Chondrocyte (in vitro differentiated cells): ENCODE data around the gene C4orf54. TPM values are rescaled to one million over a fixed set of nuclear protein-coding genes. Genes with fewer than 3 reads are reported as not detected.

ENCODE experiments used
- DNase-seq: peaks from one replicate; pipeline ENCODE4 v3.0.0; 2021; ENCODE audit warnings: mixed read lengths, low spot score
- H3K27ac Mint-ChIP-seq: one replicate; pipeline ENCODE4 v1.8.0; 2021; ENCODE audit warnings: mild to moderate bottlenecking, moderate library complexity, mixed read lengths; ENCODE audit not compliant: unreplicated experiment
- H3K27me3 Mint-ChIP-seq: 2 replicates; pipeline ENCODE4 v1.8.0; 2021; ENCODE audit warnings: low read depth, mixed read lengths
- H3K36me3 Mint-ChIP-seq: 2 replicates; pipeline ENCODE4 v1.8.0; 2021; ENCODE audit warnings: low read depth, mixed read lengths
- H3K4me1 Mint-ChIP-seq: 2 replicates; pipeline ENCODE4 v1.8.0; 2021; ENCODE audit warnings: low read depth, mild to moderate bottlenecking, mixed read lengths
- H3K4me3 Mint-ChIP-seq: one replicate; pipeline ENCODE4 v1.8.0; 2021; ENCODE audit warnings: mild to moderate bottlenecking, moderate library complexity, mixed read lengths; ENCODE audit not compliant: unreplicated experiment
- H3K9me3 Mint-ChIP-seq: 2 replicates; pipeline ENCODE4 v1.8.0; 2021; ENCODE audit warnings: low read depth, mixed read lengths
- CTCF ChIP-seq: fragments of 200-600 bp; sonication (generic); IDR thresholded peaks from 2 replicates; pipeline ENCODE4 v1.5.0; 2021; ENCODE audit warnings: antibody characterized with exemption, mild to moderate bottlenecking, moderate library complexity
- total RNA-seq: library from RNA; stranded (reverse); gene quantifications from 3 replicates; pipeline ENCODE4 v1.2.1, GENCODE V29; 2021

C4orf54 gene
- total RNA-seq, 1 donor from 2014 or later, result not detected

- H3K4me3 Mint-ChIP-seq, result no peak overlapping the region
- H3K27me3 Mint-ChIP-seq, result peaks cover 20% of the 10 kb centered on the region
- no peak for TF ChIP-seq CTCF
- H3K27ac Mint-ChIP-seq, result no peak overlapping the region
- DNase-seq, result no peak
- no peaks in the 10 kb centered on the region for H3K36me3 Mint-ChIP-seq
- peaks cover 11% of the 10 kb centered on the region for H3K9me3 Mint-ChIP-seq
- H3K4me1 Mint-ChIP-seq, result no peaks in the 10 kb centered on the region
Observed at GRCh38 chr4:99679204-99679603, 21.6 kb upstream of the C4orf54 start.

GRCh38 chr4:99677161-99677560 is 19.5 kb upstream of the C4orf54 start:
- H3K27me3 Mint-ChIP-seq, result peaks cover 11% of the 10 kb centered on the region
- no peaks in the 10 kb centered on the region for H3K4me1 Mint-ChIP-seq
- DNase-seq, result no peak
- no peak for TF ChIP-seq CTCF
- H3K9me3 Mint-ChIP-seq, result peaks cover 29% of the 10 kb centered on the region
- no peak overlapping the region for H3K4me3 Mint-ChIP-seq
- peaks cover 7% of the 10 kb centered on the region for H3K36me3 Mint-ChIP-seq
- no peak overlapping the region for H3K27ac Mint-ChIP-seq

GRCh38 chr4:99670409-99671073 is 12.9 kb upstream of the C4orf54 start:
- no peak for DNase-seq
- no peak for TF ChIP-seq CTCF
- Mint-ChIP-seq H3K27me3 (peaks cover 1% of the 10 kb centered on the region), H3K36me3 (peaks cover 7% of the 10 kb centered on the region), H3K4me1 (no peaks in the 10 kb centered on the region), H3K4me3 (no peak overlapping the region), H3K27ac (no peak overlapping the region), H3K9me3 (peaks cover 36% of the 10 kb centered on the region)

GRCh38 chr4:99669084-99669483 is 11.5 kb upstream of the C4orf54 start:
- Mint-ChIP-seq H3K4me3 (no peak overlapping the region), H3K4me1 (no peaks in the 10 kb centered on the region), H3K36me3 (peaks cover 7% of the 10 kb centered on the region), H3K27me3 (peaks cover 1% of the 10 kb centered on the region), H3K9me3 (peaks cover 27% of the 10 kb centered on the region), H3K27ac (no peak overlapping the region)
- no peak for TF ChIP-seq CTCF
- no peak for DNase-seq

GRCh38 chr4:99668472-99668871 is 10.8 kb upstream of the C4orf54 start:
- H3K36me3 Mint-ChIP-seq, result peaks cover 4% of the 10 kb centered on the region
- no peak overlapping the region for H3K27ac Mint-ChIP-seq
- H3K4me3 Mint-ChIP-seq, result no peak overlapping the region
- peaks cover 5% of the 10 kb centered on the region for H3K27me3 Mint-ChIP-seq
- no peak for DNase-seq
- TF ChIP-seq CTCF, result no peak
- no peaks in the 10 kb centered on the region for H3K4me1 Mint-ChIP-seq
- peaks cover 21% of the 10 kb centered on the region for H3K9me3 Mint-ChIP-seq
